Inflammatory macrophage treated with lipopolysaccharide for 1 hour (primary cell): ENCODE measurements around the gene ZNF827.

Experiments used
- DNase-seq, 2 donors: peaks; one replicate each; pipeline ENCODE4 v3.0.0-alpha.2; 2020 to 2022

ZNF827 gene

GRCh38 chr4:145931403-145931802 is 7.2 kb downstream of the ZNF827 start:
- no peak for DNase-seq

GRCh38 chr4:145930592-145930991 is 8.0 kb downstream of the ZNF827 start:
- no peak for DNase-seq

GRCh38 chr4:145929415-145930178 is 9.0 kb downstream of the ZNF827 start:
- no peak for DNase-seq

GRCh38 chr4:145928748-145929147 is 9.9 kb downstream of the ZNF827 start:
- DNase-seq = no peak

DNA sequence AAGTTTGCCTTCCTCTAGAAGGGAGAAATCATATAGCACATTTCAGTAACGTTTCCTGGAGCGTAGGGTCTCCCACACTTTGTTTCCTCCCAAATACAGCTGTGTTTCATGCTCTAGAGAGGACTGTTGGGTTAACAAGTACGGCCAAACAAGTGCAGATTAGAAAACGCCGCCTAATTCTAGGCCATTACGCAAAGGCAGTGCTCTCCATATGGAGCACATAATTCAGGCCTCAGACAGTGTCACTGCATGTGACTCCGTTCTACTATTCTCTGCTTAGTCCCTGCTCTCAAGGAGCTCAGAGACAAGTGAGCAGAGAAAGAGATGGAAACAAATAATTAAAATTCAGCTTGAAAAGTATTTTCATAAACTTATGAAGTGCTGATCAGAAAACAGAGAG is 11.6 kb downstream of the ZNF827 start:
- DNase-seq = no peak

DNA sequence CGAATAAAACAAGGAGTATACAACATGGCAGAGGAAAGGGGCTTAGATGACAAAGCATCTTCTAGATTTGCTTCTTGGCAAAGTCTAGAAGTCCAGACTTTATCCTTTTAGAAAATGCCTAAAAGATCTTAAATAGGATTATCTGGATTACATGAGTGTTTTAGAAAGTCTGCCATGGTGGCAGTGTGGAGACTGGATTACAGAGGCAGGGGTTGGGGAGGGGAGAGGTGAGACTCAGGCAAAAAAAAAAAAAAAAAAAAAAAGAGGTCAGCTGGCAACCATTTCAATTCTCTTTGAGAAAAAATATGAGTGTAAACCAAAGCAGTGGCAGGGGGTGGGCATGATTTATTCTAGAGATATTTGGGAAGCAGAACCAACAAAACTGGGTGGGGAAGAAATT is 17.4 kb downstream of the ZNF827 start:
- DNase-seq = no peak

GRCh38 chr4:145920205-145920604 is 18.4 kb downstream of the ZNF827 start:
- no peak for DNase-seq

DNA sequence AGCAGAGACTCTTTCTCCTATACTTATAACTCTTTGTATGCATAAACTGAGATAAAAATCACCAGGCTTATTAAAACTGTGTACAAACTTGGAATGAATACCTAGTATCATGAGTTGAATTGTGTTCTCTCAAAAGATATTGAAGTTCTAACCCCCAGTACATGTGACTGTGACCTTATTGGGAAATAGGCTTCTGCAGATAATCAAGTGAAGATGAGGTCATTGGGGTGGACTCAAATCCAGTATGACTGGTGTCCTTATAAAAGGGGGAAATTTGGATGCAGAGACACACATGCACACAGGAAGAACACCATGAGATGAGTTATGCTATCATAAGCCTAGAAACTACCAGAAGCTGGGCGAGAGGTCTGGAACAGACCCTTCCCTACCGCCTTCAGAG is 26.2 kb downstream of the ZNF827 start:
- peak; percentile 54 to 87 for DNase-seq

DNA sequence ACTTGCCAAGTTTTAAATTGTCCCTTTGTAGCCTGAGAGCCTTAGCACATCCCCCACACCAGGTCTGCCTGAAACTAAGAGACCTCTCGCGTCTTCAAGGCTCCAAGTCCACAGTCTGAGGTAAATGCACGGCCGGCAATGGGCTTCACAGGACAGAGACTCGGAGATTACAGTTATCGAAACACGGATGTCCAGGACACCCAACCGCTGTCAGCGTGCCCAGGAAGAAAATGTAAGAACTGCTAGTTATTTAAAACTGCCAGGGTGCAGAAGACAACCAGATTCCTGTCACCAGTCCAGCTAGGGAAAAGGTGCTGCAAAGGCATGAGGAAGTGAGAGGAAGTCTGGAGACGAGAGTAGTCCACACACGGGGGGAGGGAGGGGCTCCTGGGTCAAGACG is 28.9 kb downstream of the ZNF827 start:
- no peak for DNase-seq

GRCh38 chr4:145909281-145909715 is 29.3 kb downstream of the ZNF827 start:
- DNase-seq = peak; percentile 53 to 61

DNA sequence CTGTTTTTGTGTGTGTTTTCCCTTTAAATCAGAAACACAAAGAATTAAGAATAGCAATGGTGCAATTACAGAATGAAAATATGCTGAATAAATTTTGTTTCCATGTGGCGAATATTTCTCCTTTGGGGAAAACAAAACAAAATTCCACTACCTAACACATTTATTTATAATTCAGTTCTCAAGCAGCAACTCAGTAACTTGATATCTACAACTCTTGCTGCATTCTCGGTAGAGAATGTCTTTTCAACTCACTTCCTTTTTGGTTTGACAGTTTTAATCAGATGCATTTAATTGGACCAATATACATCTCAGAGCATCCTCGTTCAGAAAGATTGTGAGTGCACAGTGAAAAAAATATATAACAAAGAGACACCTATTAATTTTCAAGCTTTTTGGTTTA is 30.8 kb downstream of the ZNF827 start:
- DNase-seq = no peak

DNA sequence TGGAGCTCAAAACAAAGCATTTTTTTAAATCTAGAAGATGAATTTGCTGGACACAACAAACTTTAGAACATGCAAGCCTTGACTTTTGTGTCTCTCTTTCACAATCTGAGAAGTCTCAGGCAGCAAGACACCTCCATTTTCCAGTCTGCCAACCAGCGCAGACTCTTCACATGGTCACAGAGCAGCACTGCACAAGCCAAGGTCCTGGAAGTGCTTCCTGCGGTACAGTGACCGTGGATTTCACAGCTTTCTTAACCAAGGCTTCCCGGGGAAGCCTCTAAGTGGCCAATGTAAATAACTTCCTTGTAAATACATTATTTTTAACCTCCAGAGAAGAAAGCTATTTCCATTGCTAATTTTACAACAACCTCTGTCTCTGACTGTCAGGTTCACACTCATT is 31.2 kb downstream of the ZNF827 start:
- DNase-seq = no peak

DNA sequence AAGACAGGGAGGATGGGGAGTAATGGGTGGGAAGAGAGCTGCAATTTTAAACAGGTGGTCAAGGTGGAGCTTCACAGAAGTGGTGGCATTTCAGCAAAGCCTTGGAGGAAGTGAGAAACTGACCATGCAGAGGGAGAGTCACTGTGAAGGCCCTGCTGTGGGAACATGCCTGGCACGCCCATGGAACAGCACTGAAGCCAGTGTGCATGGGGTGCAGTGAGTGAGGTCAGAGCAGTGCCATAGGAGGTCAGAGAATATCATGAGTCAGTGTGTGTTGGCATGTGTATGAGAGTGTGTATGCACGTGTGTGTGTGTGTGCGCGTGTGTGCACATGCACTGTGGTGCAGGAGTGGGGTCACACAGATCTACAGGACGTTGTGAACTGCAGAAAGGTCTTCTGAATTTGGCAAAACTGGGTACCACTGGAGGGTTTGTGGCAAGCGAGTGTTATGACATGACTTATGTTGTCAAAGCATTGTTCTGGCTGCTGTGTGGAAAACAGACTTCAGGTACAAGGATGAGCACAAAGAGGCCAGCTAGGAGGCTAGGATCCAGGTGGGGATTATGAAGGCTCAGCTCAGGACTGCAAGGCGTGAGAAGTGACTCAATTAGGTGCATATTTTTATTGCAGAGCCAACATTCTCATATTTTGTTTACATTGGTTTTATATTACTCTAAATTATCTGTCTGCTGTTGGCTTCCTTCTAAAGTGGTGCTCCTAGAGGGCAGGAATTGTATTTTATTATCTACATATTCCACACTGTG is 34.0 kb downstream of the ZNF827 start:
- no peak for DNase-seq

GRCh38 chr4:145902522-145902921 is 36.1 kb downstream of the ZNF827 start:
- no peak for DNase-seq

- no peak for DNase-seq
Measured at GRCh38 chr4:145899886-145900460, 38.6 kb downstream of the ZNF827 start.

GRCh38 chr4:145898926-145899531 is 39.6 kb downstream of the ZNF827 start:
- DNase-seq = no peak

- DNase-seq = no peak
Measured at GRCh38 chr4:145898466-145898865, 40.2 kb downstream of the ZNF827 start.

DNA sequence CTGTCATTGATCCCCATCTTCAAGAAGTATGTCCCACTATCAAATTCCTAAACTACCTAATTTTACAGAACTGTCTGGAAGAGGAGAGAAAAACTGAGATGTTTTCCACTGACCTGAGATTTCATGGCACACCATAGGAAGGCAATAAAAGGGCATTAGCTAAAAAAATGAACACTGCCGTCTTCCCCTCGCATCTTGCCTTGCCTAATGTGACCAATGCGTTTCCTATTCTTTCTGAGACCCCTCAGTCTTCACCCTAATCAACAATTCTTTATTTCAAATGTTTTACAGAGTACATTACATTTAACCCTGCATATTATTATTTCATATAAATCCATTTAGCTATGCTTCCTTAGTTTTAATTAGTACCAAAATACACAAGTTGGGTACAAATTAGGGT is 43.6 kb downstream of the ZNF827 start:
- DNase-seq = no peak

- no peak for DNase-seq
Measured at GRCh38 chr4:145891958-145892357, 46.7 kb downstream of the ZNF827 start.

DNA sequence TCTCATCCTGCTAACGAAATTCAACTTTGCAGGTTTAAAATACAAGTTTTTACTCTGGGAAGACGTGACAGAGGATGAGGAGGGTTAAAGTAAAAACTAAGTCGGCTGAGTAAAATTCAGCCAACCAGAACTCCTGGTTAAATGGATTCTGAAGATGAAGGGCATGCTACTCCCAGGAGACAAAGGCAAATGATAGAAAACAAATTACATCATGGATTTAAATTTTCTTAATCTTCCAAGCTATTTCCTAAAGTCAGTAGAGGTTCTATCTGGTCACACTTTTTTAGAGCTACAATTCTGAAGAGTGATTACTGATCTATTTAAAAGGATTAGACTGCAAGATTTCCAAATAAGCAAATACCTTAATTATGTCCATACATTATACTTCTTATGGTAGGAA is 47.9 kb downstream of the ZNF827 start:
- no peak for DNase-seq

GRCh38 chr4:145888393-145888792 is 50.2 kb downstream of the ZNF827 start:
- no peak for DNase-seq

DNA sequence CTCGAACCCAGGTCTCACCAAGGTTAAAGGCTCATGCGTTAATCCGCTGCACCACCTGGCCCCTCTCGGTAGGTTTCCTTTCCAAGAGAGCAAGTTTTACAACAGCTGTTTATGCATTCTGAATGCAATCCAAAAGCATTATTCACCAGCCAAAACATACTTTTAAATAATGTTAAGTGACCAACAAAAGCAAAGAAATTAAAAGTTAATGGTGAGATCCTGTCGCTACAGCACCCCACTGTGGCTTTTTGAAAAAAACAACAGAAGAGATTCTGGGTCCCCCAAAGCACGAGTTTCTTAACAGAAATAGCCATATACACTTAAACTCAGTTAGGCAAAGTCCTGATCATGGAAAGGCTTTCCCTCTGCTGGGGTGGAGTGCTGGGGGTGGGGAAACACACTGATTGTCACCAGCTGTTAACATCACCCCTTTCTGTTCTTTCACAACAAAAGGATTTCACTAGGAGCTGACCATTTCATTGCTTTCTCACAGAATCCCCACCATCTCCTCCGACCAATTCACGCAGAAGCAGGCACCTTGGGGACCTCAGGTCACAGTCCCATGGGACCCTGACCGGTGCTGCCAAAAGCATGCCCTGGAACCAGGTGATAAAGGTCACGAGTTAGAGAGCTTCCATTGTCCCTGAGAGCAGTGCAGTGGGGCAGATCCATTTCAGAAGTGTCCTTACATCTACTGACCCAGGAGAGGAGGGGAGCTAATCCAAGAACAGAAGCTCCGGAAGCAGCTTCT is 51.2 kb downstream of the ZNF827 start:
- DNase-seq = peak in 1 of 2 donors; percentile 7

DNA sequence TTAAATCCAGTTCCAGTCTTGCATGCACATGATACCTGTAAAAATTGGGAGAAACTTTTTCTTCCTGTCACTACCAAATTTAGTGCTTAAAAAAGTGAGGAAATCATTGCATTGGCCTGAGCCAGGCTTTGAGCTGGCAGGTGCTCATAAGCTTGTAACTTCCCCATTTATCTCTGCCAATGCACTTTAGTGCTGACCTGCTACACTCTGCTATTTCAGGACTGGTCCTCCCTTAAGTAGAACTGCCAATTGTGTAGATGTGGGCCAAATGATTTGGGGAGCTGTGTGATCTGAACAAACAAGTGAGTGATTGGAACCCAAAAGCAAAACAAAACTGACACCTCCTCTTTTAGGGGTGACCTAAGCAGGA is 51.8 kb downstream of the ZNF827 start:
- no peak for DNase-seq
